MM.1S (cell line): ENCODE results near the gene TTLL11.

Experiments used
- DNase-seq: peaks from one replicate; pipeline ENCODE4 v3.0.0-alpha.2; 2015
- H2AFZ ChIP-seq: fragments of 300-600 bp; sonication (generic); 2 replicates; pipeline ENCODE4 v1.6.0; 2016; ENCODE audit warnings: antibody characterized with exemption, low read length
- H3F3A ChIP-seq: fragments of 300-600 bp; sonication (generic); 2 replicates; pipeline ENCODE4 v1.6.1; 2016; ENCODE audit warnings: mild to moderate bottlenecking, antibody characterized with exemption, low read length, moderate library complexity, mixed read lengths; ENCODE audit not compliant: insufficient read depth
- H3K27ac ChIP-seq: fragments of 300-600 bp; sonication (generic); 2 replicates; pipeline ENCODE4 v1.5.1; 2016; ENCODE audit warnings: mild to moderate bottlenecking, low read length
- H3K27me3 ChIP-seq: fragments of 300-600 bp; sonication (generic); replicated peaks from 2 replicates; pipeline ENCODE4 v1.6.0; 2016; ENCODE audit warnings: low read length; ENCODE audit not compliant: insufficient read depth
- H3K36me3 ChIP-seq: fragments of 300-600 bp; sonication (generic); replicated peaks from 2 replicates; pipeline ENCODE4 v1.6.1; 2016; ENCODE audit warnings: mild to moderate bottlenecking, low read length, mixed read lengths; ENCODE audit not compliant: insufficient read depth
- H3K4me1 ChIP-seq: fragments of 300-600 bp; sonication (generic); 2 replicates; pipeline ENCODE4 v1.6.1; 2016; ENCODE audit warnings: low read length, mixed read lengths
- H3K4me2 ChIP-seq: fragments of 300-600 bp; sonication (generic); 2 replicates; pipeline ENCODE4 v1.6.0; 2016; ENCODE audit warnings: low read depth, low read length
- H3K4me3 ChIP-seq: fragments of 300-600 bp; sonication (generic); 2 replicates; pipeline ENCODE4 v1.5.1; 2016; ENCODE audit warnings: low read length, mixed read lengths
- H3K79me2 ChIP-seq: fragments of 300-600 bp; sonication (generic); 2 replicates; pipeline ENCODE4 v1.6.1; 2016; ENCODE audit warnings: mixed run types, low read length, mixed read lengths
- H3K9ac ChIP-seq: fragments of 300-600 bp; sonication (generic); 2 replicates; pipeline ENCODE4 v1.6.1; 2016; ENCODE audit warnings: low read length, mixed read lengths
- H3K9me2 ChIP-seq: fragments of 300-600 bp; sonication (generic); replicated peaks from 2 replicates; pipeline ENCODE4 v1.6.1; 2016; ENCODE audit warnings: mild to moderate bottlenecking, low read length, mixed read lengths; ENCODE audit not compliant: insufficient read depth
- H3K9me3 ChIP-seq: fragments of 300-600 bp; sonication (generic); replicated peaks from 2 replicates; pipeline ENCODE4 v1.6.1; 2016; ENCODE audit warnings: mild to moderate bottlenecking, low read length, mixed read lengths; ENCODE audit not compliant: insufficient read depth
- H4K20me1 ChIP-seq: fragments of 300-600 bp; sonication (generic); 2 replicates; pipeline ENCODE4 v1.6.1; 2016; ENCODE audit warnings: mild to moderate bottlenecking, low read length, moderate library complexity, mixed read lengths; ENCODE audit not compliant: insufficient read depth
- CTCF ChIP-seq: fragments of 300-600 bp; sonication (generic); IDR thresholded peaks from 2 replicates; pipeline ENCODE4 v1.5.1; 2016; ENCODE audit warnings: antibody characterized with exemption, low read length, mixed read lengths
- EZH2 ChIP-seq: fragments of 300-600 bp; sonication (generic); optimal IDR thresholded peaks from 2 replicates; pipeline ENCODE3; 2017; ENCODE audit warnings: low read depth, mild to moderate bottlenecking, antibody characterized with exemption, low read length, mixed read lengths
- EZH2phosphoT487 ChIP-seq: fragments of 300-600 bp; sonication (generic); IDR thresholded peaks from 2 replicates; pipeline ENCODE4 v1.6.1; 2018; ENCODE audit warnings: antibody characterized with exemption, low read length

TTLL11 gene

GRCh38 chr9:122030357-122030756 lies 62.8 kb downstream of the TTLL11 start:
- Histone ChIP-seq H3K4me2 (no peak overlapping the region), H3K4me3 (no peak overlapping the region), H3K79me2 (no peaks in the 10 kb centered on the region), H3K9me3 (no peaks in the 10 kb centered on the region), H4K20me1 (no peaks in the 10 kb centered on the region), H3K9me2 (no peaks in the 10 kb centered on the region), H3K27me3 (no peaks in the 10 kb centered on the region), H3K9ac (no peak overlapping the region), H3K27ac (no peak overlapping the region), H2AFZ (no peak overlapping the region), H3K4me1 (no peaks in the 10 kb centered on the region), H3K36me3 (no peaks in the 10 kb centered on the region), H3F3A (no peaks in the 10 kb centered on the region)
- no peak for DNase-seq
- TF ChIP-seq EZH2 (no peak), EZH2phosphoT487 (no peak), CTCF (no peak)

- TF ChIP-seq CTCF = no peak
- no peak for TF ChIP-seq EZH2phosphoT487
- no peak for TF ChIP-seq EZH2
- H3K9me3 ChIP-seq = no peaks in the 10 kb centered on the region
- no peak overlapping the region for H3K27ac ChIP-seq
- no peaks in the 10 kb centered on the region for H3K4me1 ChIP-seq
- no peaks in the 10 kb centered on the region for H3F3A ChIP-seq
- no peaks in the 10 kb centered on the region for H3K79me2 ChIP-seq
- no peaks in the 10 kb centered on the region for H3K9me2 ChIP-seq
- H3K27me3 ChIP-seq = no peaks in the 10 kb centered on the region
- H4K20me1 ChIP-seq = no peaks in the 10 kb centered on the region
- no peak for DNase-seq
- H3K4me2 ChIP-seq = no peak overlapping the region
- no peak overlapping the region for H2AFZ ChIP-seq
- H3K4me3 ChIP-seq = no peak overlapping the region
- no peak overlapping the region for H3K9ac ChIP-seq
- no peaks in the 10 kb centered on the region for H3K36me3 ChIP-seq
These were observed 63.2 kb downstream of the TTLL11 start for GRCh38 chr9:122029898-122030297.

- Histone ChIP-seq H3K79me2 (no peaks in the 10 kb centered on the region), H3K27ac (no peak overlapping the region), H3K4me2 (no peak overlapping the region), H3K36me3 (no peaks in the 10 kb centered on the region), H3K9me3 (no peaks in the 10 kb centered on the region), H3K27me3 (no peaks in the 10 kb centered on the region), H3F3A (no peaks in the 10 kb centered on the region), H3K9ac (no peak overlapping the region), H3K9me2 (no peaks in the 10 kb centered on the region), H3K4me1 (no peaks in the 10 kb centered on the region), H4K20me1 (no peaks in the 10 kb centered on the region), H2AFZ (no peak overlapping the region), H3K4me3 (no peak overlapping the region)
- TF ChIP-seq CTCF (no peak), EZH2phosphoT487 (no peak), EZH2 (no peak)
- DNase-seq = no peak
These were observed 65.0 kb downstream of the TTLL11 start for GRCh38 chr9:122028089-122028488.
